Measurements from ENCODE around the gene FTO. TPM values are rescaled to one million over a fixed set of nuclear protein-coding genes. Genes with fewer than 3 reads are reported as not detected.
"Not testable (repeated sequence)": the region's sequence is repeated elsewhere in the genome, so short reads cannot be mapped to it uniquely, and the experiment has no call there.

The FTO gene
- total and polyA plus RNA-seq, 2 donors: 57.0 to 112 TPM

DNA sequence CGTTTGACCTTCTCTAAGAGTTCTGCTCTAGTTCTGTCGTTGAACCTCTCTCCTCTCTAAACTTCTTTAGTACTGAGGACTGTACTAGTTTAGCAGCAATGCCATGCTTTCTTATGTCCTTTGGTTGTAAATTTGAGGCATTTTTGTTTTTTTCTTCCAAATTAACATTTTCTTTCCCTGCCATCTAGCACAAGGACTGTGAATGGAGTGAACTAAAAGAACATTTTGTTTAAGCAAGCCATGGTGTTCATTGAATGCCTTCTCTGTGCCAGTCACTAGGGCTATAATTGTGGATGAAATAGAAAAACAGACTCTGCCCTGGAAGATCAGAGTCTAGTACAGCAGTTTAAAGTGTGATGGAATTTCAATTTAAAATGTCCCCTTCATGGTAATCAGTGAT, 137.9 kb downstream of the FTO start:
- Histone ChIP-seq H3K27ac (ENCODE audit: low read depth) (no peak overlapping the region), H3K4me1 (ENCODE audit: insufficient read depth) (no peaks in the 10 kb centered on the region), H3K36me3 (ENCODE audit: insufficient read depth) (peaks cover 3% of the 10 kb centered on the region), H3K4me3 (ENCODE audit: low read depth, low read length) (no peak overlapping the region)
- DNase-seq (ENCODE audit: extremely low spot score): no peak
- WGBS: 65% methylated on average over 2 of the region's 2 CpGs

- DNase-seq (ENCODE audit: extremely low spot score): no peak
- Histone ChIP-seq H3K4me3 (ENCODE audit: low read depth, low read length) (no peak overlapping the region), H3K36me3 (ENCODE audit: insufficient read depth) (peaks cover 3% of the 10 kb centered on the region), H3K4me1 (ENCODE audit: insufficient read depth) (no peaks in the 10 kb centered on the region), H3K27ac (ENCODE audit: low read depth) (no peak overlapping the region)
- 91% methylated on average over 1 of the region's 1 CpG for WGBS
These were observed 139.1 kb downstream of the FTO start for GRCh38 chr16:53843084-53843483.

GRCh38 chr16:53844804-53845203, 140.8 kb downstream of the FTO start:
- peaks cover 3% of the 10 kb centered on the region for H3K36me3 ChIP-seq (ENCODE audit: insufficient read depth)
- no peak for DNase-seq (ENCODE audit: extremely low spot score)
- H3K27ac ChIP-seq (ENCODE audit: low read depth): no peak overlapping the region
- 87% methylated on average over 3 of the region's 3 CpGs for WGBS
- no peaks in the 10 kb centered on the region for H3K4me1 ChIP-seq (ENCODE audit: insufficient read depth)
- H3K4me3 ChIP-seq (ENCODE audit: low read depth, low read length): no peak overlapping the region

- H3K4me3 ChIP-seq (ENCODE audit: low read depth, low read length); H3K4me1 ChIP-seq (ENCODE audit: insufficient read depth); DNase-seq (ENCODE audit: extremely low spot score); H3K36me3 ChIP-seq (ENCODE audit: insufficient read depth); H3K27ac ChIP-seq (ENCODE audit: low read depth): not testable (repeated sequence)
- WGBS: 93% methylated on average over 5 of the region's 5 CpGs
These were observed 142.6 kb downstream of the FTO start for GRCh38 chr16:53846549-53846948.

GRCh38 chr16:53846971-53847370, 143.0 kb downstream of the FTO start:
- peaks cover 3% of the 10 kb centered on the region for H3K36me3 ChIP-seq (ENCODE audit: insufficient read depth)
- H3K4me1 ChIP-seq (ENCODE audit: insufficient read depth): no peaks in the 10 kb centered on the region
- H3K4me3 ChIP-seq (ENCODE audit: low read depth, low read length): no peak overlapping the region
- DNase-seq (ENCODE audit: extremely low spot score): no peak
- 92% methylated on average over 6 of the region's 6 CpGs for WGBS
- no peak overlapping the region for H3K27ac ChIP-seq (ENCODE audit: low read depth)

GRCh38 chr16:53848277-53848942, 144.5 kb downstream of the FTO start:
- DNase-seq (ENCODE audit: extremely low spot score): no peak
- H3K36me3 ChIP-seq (ENCODE audit: insufficient read depth): peaks cover 3% of the 10 kb centered on the region
- no peak overlapping the region for H3K27ac ChIP-seq (ENCODE audit: low read depth)
- H3K4me3 ChIP-seq (ENCODE audit: low read depth, low read length): no peak overlapping the region
- H3K4me1 ChIP-seq (ENCODE audit: insufficient read depth): no peaks in the 10 kb centered on the region
- WGBS: 59% methylated on average over 3 of the region's 3 CpGs

DNA sequence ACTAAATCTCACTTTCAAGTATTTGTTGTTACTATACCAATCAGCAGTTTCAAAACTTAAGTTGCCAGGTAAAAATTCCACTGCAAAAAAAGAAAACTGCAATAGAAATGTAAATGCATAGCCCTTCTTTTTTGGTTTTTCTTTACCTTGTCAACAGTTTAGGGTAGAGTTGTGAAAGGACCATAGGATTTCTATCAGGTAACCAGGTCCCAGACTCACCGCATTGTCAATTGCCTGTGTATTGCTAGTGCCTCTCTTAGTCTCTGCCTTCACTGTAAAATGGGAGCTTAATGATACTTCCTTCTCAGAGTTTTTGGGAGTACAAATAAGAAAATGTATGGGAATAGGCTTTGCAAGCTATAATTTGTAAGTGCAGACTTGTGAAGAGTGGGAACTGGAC, 145.0 kb downstream of the FTO start:
- WGBS: 99% methylated on average over 1 of the region's 1 CpG
- H3K4me3 ChIP-seq (ENCODE audit: low read depth, low read length): no peak overlapping the region
- no peaks in the 10 kb centered on the region for H3K4me1 ChIP-seq (ENCODE audit: insufficient read depth)
- DNase-seq (ENCODE audit: extremely low spot score): no peak
- peaks cover 3% of the 10 kb centered on the region for H3K36me3 ChIP-seq (ENCODE audit: insufficient read depth)
- H3K27ac ChIP-seq (ENCODE audit: low read depth): no peak overlapping the region

- Histone ChIP-seq H3K4me3 (ENCODE audit: low read depth, low read length) (no peak overlapping the region), H3K36me3 (ENCODE audit: insufficient read depth) (peaks cover 3% of the 10 kb centered on the region), H3K4me1 (ENCODE audit: insufficient read depth) (no peaks in the 10 kb centered on the region), H3K27ac (ENCODE audit: low read depth) (no peak overlapping the region)
- WGBS: 97% methylated on average over 1 of the region's 1 CpG
- DNase-seq (ENCODE audit: extremely low spot score): no peak
These were observed 145.6 kb downstream of the FTO start for GRCh38 chr16:53849585-53849984.

GRCh38 chr16:53849994-53850393, 146.0 kb downstream of the FTO start:
- no peaks in the 10 kb centered on the region for H3K4me1 ChIP-seq (ENCODE audit: insufficient read depth)
- DNase-seq (ENCODE audit: extremely low spot score): no peak
- no peak overlapping the region for H3K27ac ChIP-seq (ENCODE audit: low read depth)
- H3K4me3 ChIP-seq (ENCODE audit: low read depth, low read length): no peak overlapping the region
- WGBS: 54% methylated on average over 1 of the region's 1 CpG
- H3K36me3 ChIP-seq (ENCODE audit: insufficient read depth): peaks cover 3% of the 10 kb centered on the region

GRCh38 chr16:53852678-53853077, 148.7 kb downstream of the FTO start:
- Histone ChIP-seq H3K4me3 (ENCODE audit: low read depth, low read length) (no peak overlapping the region), H3K27ac (ENCODE audit: low read depth) (no peak overlapping the region), H3K4me1 (ENCODE audit: insufficient read depth) (no peaks in the 10 kb centered on the region), H3K36me3 (ENCODE audit: insufficient read depth) (no peaks in the 10 kb centered on the region)
- DNase-seq (ENCODE audit: extremely low spot score): no peak
- 96% methylated on average over 6 of the region's 6 CpGs for WGBS

- DNase-seq (ENCODE audit: extremely low spot score): no peak
- no peak overlapping the region for H3K27ac ChIP-seq (ENCODE audit: low read depth)
- no peak overlapping the region for H3K4me3 ChIP-seq (ENCODE audit: low read depth, low read length)
- no peaks in the 10 kb centered on the region for H3K4me1 ChIP-seq (ENCODE audit: insufficient read depth)
- H3K36me3 ChIP-seq (ENCODE audit: insufficient read depth): no peaks in the 10 kb centered on the region
These were observed 151.1 kb downstream of the FTO start for GRCh38 chr16:53855056-53855455.

- H3K36me3 ChIP-seq (ENCODE audit: insufficient read depth): no peaks in the 10 kb centered on the region
- DNase-seq (ENCODE audit: extremely low spot score): no peak
- no peak overlapping the region for H3K27ac ChIP-seq (ENCODE audit: low read depth)
- WGBS: 96% methylated on average over 1 of the region's 1 CpG
- no peak overlapping the region for H3K4me3 ChIP-seq (ENCODE audit: low read depth, low read length)
- no peaks in the 10 kb centered on the region for H3K4me1 ChIP-seq (ENCODE audit: insufficient read depth)
These were observed 151.6 kb downstream of the FTO start for GRCh38 chr16:53855511-53855910.

GRCh38 chr16:53859995-53860540, 156.1 kb downstream of the FTO start:
- Histone ChIP-seq H3K27ac (ENCODE audit: low read depth) (no peak overlapping the region), H3K36me3 (ENCODE audit: insufficient read depth) (peaks cover 2% of the 10 kb centered on the region), H3K4me1 (ENCODE audit: insufficient read depth) (no peaks in the 10 kb centered on the region), H3K4me3 (ENCODE audit: low read depth, low read length) (no peak overlapping the region)
- WGBS: 97% methylated on average over 2 of the region's 2 CpGs
- DNase-seq (ENCODE audit: extremely low spot score): no peak

- DNase-seq (ENCODE audit: extremely low spot score): no peak
- Histone ChIP-seq H3K27ac (ENCODE audit: low read depth) (no peak overlapping the region), H3K4me3 (ENCODE audit: low read depth, low read length) (no peak overlapping the region), H3K4me1 (ENCODE audit: insufficient read depth) (no peaks in the 10 kb centered on the region), H3K36me3 (ENCODE audit: insufficient read depth) (peaks cover 2% of the 10 kb centered on the region)
- WGBS: 92% methylated on average over 2 of the region's 2 CpGs
These were observed 159.9 kb downstream of the FTO start for GRCh38 chr16:53863861-53864260.

All from urinary bladder (tissue), 4 donors.